GM06990 (cell line): ENCODE measurements around the gene NUP54.

Experiments used
- DNase-seq: peaks from one replicate; pipeline ENCODE4 v3.0.0-alpha.2; 2011; ENCODE audit not compliant: insufficient read length; ENCODE audit errors: extremely low read depth
- H3K27me3 ChIP-seq: replicated peaks from 2 replicates; pipeline ENCODE4 v1.6.0; 2011; ENCODE audit warnings: low read length; ENCODE audit not compliant: control insufficient read depth, insufficient read depth
- H3K36me3 ChIP-seq: 2 replicates; pipeline ENCODE4 v1.5.1; 2011; ENCODE audit warnings: low read length; ENCODE audit not compliant: control insufficient read depth, insufficient read depth
- H3K4me3 ChIP-seq: replicated peaks from 2 replicates; pipeline ENCODE4 v1.5.1; 2011; ENCODE audit warnings: low read depth, mild to moderate bottlenecking, control low read depth, low read length
- CTCF ChIP-seq: IDR thresholded peaks from 2 replicates; pipeline ENCODE4 v1.5.1; 2011; ENCODE audit warnings: low read length, control low read depth, mild to moderate bottlenecking, inconsistent platforms; ENCODE audit not compliant: insufficient read depth, poor library complexity, severe bottlenecking

The NUP54 gene

GRCh38 chr4:76147454-76148141 lies 599 bp downstream of the NUP54 start:
- Histone ChIP-seq H3K4me3 (peak overlapping the region; percentile 86), H3K36me3 (no peaks in the 10 kb centered on the region), H3K27me3 (no peaks in the 10 kb centered on the region)
- no peak for TF ChIP-seq CTCF
- no peak for DNase-seq

GRCh38 chr4:76144546-76144945 lies 3.7 kb downstream of the NUP54 start:
- no peak for TF ChIP-seq CTCF
- no peak overlapping the region for H3K4me3 ChIP-seq
- peaks cover 1% of the 10 kb centered on the region for H3K36me3 ChIP-seq
- no peaks in the 10 kb centered on the region for H3K27me3 ChIP-seq
- DNase-seq = no peak

- Histone ChIP-seq H3K36me3 (peaks cover 4% of the 10 kb centered on the region), H3K4me3 (no peak overlapping the region), H3K27me3 (no peaks in the 10 kb centered on the region)
- no peak for DNase-seq
- no peak for TF ChIP-seq CTCF
Measured at GRCh38 chr4:76141241-76141640, 7.0 kb downstream of the NUP54 start.

- no peak for DNase-seq
- no peaks in the 10 kb centered on the region; the same call in 1 of the 2 replicates for H3K36me3 ChIP-seq
- H3K4me3 ChIP-seq = no peak overlapping the region
- H3K27me3 ChIP-seq = no peaks in the 10 kb centered on the region
- TF ChIP-seq CTCF = no peak
Measured at GRCh38 chr4:76127754-76128153, 20.4 kb downstream of the NUP54 start.

GRCh38 chr4:76125816-76126215 lies 22.4 kb downstream of the NUP54 start:
- no peak overlapping the region for H3K4me3 ChIP-seq
- DNase-seq = no peak
- no peaks in the 10 kb centered on the region for H3K27me3 ChIP-seq
- H3K36me3 ChIP-seq = no peaks in the 10 kb centered on the region; the same call in 1 of the 2 replicates
- TF ChIP-seq CTCF = no peak

GRCh38 chr4:76120199-76120598 lies 28.0 kb downstream of the NUP54 start:
- peaks cover 3% of the 10 kb centered on the region for H3K36me3 ChIP-seq
- H3K4me3 ChIP-seq = no peak overlapping the region
- TF ChIP-seq CTCF = no peak
- DNase-seq = no peak
- no peaks in the 10 kb centered on the region for H3K27me3 ChIP-seq
